Pons (tissue), 1 donor: ENCODE measurements around the gene SMTN.
"Not testable (repeated sequence)": the region's sequence is repeated elsewhere in the genome, so short reads cannot be mapped to it uniquely, and the experiment has no call there.

Experiments used
- DNase-seq: peaks from one replicate; pipeline ENCODE4 v3.0.0-alpha.2; 2016; ENCODE audit warnings: low spot score

SMTN gene

DNA sequence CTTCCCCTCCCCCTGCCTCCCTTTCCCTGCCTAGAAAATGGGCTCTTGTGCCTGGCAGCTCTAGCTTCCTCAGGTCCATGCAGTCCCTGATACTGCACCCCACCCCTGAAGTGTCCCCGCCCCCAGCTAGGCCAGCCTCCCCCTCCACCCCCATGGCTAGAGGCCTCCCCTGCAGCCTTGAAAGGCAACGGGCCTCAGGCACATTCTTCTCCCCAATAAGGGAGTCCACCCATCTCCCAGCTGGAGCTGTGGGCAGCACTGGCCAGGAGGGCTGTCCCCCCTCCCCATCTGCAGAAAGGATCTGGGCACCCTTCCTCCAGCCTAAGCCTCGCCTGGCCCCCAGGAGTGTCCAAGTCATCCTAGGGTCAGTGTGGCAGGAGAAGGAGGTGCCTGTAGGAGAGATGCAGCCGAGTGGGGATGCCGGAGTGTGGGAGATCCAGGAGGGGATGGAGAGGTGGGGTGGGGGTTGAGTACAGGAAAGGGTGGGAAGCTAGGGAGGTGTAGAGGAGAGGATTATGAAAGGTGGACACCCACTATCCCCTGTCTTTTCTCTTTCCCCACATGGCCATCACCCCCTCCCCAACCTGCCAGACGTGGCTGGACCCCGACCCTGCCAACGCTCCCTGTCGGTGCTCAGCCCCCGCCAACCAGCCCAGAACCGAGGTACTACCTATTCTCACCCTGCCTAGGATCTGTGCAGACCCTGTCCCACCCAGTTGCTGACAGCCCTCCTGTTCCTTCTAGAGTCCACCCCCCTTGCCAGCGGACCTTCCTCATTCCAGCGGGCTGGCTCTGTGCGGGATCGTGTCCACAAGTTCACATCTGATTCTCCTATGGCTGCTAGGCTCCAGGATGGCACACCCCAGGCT is 9.3 kb downstream of the SMTN start:
- DNase-seq: no peak

DNA sequence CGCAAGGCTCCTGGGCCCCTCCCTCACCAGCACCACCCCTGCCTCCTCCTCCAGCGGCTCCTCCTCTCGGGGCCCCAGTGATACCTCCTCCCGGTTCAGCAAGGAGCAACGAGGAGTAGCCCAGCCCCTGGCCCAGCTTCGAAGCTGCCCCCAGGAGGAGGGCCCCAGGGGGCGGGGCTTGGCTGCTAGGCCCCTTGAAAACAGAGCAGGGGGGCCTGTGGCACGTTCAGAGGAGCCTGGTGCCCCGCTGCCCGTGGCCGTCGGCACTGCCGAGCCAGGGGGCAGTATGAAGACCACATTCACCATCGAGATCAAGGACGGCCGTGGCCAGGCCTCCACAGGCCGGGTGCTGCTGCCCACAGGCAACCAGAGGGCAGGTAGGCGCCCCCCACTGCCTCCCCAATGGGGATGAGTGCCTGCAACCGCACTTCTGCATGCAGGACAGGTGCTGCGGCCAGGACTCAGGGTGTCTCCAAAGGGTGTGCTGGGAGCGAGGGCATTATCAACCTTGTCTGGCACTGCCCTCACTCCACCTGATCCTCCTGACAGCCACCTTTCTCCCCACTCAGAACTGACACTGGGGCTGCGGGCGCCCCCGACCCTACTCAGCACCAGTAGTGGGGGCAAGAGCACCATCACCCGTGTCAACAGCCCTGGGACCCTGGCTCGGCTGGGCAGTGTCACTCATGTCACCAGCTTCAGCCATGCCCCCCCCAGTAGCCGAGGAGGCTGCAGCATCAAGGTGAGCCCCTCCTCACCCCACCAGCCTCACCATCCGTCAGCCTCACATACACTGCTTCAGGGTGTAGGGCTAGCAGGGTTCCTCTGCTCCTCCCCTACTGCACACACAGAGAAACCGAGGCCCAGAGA is 10.2 kb downstream of the SMTN start:
- DNase-seq: no peak

DNA sequence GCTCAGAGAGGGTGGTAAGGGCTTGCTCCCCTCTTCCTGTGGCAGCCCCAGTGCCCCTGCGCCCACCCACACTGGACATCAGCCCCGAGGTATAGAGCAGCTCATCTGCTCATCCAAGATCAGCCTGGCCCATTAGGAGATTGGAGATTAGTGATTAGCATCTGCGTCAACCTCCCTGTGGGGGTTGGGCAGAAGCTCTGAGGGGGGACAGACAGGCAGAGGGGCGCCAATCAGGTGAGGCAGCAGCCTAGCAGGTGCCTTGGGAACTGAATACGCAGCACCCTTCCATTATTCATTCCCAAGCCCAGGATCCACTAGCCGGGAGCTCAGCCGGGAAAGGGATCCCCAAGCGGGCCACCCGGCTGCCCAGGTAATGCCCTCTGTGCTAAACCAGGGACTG is 11.0 kb downstream of the SMTN start:
- no peak for DNase-seq

DNA sequence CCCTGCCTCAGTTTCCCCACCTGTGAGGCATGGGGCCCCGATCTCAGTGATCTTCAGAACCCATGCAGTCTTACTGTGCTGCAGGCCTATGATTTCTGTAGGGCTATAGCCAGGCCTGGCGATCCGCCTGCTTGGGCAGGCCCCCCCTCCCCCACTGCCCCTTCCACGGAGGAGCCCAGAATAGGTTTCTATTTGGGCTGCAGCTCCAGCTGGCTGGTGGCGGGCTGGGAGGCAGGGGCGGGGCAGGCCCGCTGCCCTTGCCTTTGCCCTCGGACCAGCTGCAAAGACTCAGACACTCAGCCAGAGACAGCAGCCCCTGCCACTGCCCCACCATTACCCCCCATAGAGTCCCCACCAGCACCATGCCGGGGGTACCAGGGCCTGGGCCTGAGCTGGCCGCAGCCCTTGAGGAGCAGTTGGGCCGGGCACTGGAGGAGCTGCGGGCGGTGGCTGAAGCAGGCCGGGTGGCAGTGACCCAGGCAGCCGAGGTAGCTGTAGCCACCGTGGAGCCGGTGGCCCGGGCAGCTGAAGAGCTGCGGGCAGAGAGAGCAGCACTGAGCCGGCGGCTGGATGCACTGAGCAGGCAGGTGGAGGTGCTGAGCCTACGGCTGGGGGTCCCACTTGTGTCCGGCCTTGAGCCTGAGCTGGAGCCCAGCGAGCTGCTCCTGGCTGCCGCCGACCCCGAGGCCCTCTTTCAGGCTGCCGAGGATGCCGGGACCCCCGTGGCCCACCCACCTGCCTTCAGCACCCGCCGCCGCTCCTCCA is 12.2 kb downstream of the SMTN start:
- DNase-seq: no peak

DNA sequence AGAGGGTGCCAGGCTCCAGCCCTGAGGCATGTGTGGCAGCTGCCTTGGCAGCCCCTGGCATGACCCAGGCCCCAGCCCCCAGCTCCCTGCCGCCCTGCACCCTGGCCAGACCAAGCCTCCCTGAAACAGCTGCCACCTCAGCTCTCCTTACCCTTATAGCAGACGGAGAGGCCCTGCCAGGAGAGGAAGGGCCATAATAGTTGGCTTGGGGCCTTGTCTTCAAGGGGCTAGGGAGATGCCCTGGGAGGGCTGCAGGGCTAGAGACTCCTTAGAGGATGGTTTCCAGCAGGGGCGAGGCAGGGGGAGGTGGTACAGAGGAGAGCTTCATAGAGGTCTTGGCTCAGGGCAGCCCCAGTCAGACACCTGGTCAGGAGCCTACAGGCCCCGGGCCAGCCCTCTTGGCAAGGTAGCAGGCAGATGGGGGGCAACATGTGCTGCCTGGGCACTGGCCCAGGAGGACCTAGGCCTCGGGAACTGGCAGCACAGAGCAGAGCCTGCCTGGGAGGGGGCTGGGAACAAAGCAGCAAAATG is 13.0 kb downstream of the SMTN start:
- DNase-seq: peak; percentile 43

DNA sequence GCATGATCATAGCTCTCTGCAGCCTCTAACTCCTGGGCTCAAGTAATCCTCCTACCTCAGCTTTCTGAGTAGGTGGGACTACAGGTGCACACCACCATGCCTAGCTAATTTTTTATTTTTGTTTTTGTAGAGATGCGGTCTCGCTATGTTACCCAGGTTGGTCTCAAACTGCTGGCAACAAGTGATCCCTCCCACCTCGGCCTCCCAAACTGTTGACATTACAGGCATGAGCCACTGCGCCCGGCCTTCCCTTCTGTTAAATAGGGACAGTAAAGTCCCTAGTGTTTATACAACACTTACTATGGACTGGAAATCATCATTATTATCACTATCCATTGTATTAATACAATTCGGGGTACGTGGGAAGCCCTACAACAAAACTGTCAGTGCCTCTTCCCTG is 13.6 kb downstream of the SMTN start:
- DNase-seq: no peak

DNA sequence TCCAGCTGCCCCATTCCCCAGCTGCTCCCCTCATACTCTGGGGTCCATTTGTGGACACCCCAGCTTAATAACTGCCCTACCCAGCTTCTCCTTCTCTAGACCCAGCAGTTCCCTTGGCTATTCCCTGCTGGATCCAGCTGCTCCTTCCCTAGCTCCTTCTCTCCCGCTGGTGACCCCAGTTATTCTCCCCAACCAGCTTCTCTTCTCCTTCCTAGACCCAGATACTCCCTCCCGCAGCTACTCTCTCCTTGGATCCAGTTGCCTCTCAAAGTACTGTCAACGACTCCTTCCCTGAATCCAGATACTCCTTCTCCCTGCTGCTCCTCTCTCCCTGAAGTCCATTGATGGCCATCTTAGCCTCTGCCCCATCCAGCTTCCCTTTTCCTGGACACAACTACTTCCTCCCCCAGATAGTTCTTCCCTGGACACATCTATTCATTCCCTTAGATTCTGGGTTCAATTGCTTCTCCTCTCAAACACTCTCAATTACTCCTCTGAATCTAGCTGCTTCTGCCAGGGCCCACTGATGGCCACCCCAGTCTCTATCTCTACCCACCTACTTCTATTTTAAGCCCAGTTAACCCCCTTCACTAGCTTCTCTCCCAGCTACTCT is 14.6 kb downstream of the SMTN start:
- no peak for DNase-seq

DNA sequence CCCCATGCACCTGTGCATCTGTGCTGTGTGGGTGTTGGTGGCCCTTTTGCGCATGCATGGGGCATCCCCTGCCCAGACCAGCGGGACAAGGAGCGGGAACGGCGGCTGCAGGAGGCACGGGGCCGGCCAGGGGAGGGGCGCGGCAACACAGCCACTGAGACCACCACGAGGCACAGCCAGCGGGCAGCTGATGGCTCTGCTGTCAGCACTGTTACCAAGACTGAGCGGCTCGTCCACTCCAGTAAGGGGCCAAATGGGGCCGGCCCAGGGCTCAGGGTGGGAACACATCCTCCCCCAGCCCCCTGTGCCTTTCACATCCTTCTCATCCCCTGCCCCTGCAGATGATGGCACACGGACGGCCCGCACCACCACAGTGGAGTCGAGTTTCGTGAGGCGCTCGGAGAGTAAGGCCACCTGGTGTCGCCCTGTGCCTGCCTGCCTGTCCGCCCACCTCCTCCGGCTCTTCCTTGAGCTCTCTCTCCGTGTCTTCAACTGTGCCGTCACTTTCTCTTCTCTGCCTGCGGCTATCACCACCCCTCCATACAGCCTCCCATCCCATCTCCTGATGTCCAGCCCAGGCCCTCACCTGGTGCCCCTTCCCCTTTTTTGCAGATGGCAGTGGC is 15.7 kb downstream of the SMTN start:
- DNase-seq: no peak

DNA sequence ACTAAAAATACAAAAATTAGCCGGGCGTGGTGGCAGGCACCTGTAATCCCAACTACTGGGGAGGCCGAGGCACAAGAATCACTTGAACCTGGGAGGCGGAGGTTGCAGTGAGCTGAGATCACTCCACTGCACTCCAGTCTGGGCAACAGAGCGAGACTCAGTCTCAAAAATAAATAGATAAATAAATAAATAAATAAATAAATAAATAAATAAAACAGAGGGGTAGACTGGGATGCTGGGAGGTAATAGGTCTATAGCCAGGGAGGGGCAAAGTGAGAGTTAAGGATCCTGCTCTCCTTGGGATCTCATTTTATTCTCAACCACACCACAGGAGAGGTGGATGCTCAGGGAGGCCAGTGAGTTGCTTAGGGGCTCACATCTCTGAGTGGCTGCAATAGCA is 16.4 kb downstream of the SMTN start:
- not testable (repeated sequence) for DNase-seq

DNA sequence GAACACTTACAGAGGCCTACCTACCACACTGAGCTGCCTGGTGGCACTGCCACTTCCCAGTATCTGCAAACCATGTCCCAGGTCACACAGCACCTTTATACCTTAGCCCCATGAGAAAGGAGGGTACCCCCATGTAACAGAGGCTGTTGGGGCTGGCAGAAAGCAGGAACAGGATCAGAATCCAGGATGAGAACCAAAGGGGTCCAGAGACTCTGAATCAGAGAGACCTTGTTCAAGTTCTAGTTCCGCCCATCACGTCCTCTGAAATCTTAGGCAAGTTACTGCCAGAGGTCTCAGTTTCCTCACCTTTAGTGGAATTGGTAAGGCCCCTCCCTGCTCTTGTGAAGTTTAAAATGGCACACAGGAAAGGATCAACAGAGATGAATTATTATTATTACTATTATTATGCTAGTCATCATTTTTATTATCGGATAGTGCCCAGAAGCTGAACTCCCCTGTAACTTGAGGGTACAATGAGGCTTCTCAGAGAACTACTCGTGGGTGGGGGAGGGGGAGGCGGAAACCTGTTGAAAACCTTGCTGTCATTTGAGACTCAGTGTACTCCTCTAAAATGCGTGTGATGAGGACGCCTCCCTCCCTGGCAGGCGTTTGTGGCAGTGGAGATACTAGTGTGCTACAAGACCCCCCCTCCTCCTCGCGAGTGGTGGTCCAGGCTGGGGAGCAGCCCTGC is 17.0 kb downstream of the SMTN start:
- no peak for DNase-seq

DNA sequence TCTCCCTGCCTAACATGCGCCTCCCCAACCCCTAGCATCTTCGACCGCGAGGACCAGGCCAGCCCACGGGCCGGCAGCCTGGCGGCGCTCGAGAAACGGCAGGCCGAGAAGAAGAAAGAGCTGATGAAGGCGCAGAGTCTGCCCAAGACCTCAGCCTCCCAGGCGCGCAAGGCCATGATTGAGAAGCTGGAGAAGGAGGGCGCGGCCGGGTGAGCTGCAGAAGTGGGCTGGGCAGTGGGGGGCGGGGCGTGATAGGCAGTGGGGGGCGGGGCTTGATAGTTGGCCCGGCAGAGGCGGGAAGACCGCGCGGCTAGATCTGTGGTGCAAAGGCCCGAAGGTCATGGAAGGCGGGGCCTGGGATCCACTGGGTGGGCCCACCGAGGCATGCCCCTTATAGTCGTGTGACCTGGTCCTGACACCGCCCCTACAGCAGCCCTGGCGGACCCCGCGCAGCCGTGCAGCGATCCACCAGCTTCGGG is 17.6 kb downstream of the SMTN start:
- DNase-seq: no peak

DNA sequence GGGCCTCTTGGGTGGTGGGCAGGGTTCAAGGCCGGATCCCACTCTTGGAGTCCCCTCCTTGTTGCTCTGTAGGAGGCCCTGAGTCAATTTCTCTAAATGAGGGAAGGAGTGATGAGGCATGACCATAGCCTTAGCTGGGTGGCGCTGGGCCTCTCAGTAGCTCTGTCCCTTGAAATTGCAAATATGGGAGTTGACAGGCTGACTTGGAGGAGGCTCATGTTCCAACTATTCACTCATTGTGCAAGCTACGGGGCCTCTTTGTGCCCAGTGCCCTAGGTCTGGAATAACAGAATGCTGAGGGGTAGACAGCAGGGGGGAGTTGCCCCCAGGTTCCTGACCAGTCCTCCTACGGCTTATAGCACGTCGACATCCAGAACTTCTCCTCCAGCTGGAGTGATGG is 18.3 kb downstream of the SMTN start:
- no peak for DNase-seq

DNA sequence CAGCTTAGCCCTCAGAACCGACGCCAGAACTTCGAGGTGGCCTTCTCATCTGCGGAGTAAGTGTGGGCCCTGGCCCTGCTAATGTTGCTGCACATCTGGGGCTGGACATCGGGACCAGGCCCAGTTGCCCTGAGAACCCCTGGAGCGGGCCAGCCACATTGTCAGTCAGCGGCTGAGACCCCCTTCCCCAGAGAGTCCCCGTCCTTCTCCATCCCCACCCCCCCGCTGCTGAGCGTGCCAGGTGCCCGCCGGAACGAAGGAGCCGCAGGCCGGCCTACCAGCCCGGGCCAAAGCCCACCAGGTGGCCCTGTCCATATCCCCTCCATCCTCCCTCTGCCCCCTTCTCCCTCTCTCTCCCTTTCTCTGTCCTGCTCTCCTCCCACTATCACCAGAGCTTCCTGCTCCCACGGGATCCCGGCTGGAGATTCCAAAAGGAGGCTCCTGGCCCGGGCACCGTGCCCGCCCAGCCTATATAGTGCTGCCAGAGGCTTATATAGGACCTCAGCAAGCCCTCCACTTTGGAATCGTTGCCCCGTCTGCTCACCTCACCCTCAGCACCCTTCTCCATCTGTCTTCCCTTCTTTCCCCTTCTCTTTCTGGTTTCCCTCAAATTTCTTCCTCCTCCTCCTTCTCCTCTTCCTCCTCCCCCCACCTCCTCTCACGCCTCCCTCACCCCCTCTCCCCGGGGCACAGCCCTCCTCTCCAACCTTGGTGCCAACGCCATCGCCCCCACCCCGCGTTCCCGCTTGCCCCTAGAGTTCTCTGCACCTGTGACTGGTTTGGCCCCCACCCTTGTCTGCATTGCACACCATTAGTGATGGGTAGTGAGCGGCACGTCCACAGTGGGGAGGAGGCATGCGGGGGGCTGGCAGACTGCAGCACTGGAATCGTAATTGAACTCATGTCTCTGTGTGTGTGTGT is 19.0 kb downstream of the SMTN start:
- no peak for DNase-seq

DNA sequence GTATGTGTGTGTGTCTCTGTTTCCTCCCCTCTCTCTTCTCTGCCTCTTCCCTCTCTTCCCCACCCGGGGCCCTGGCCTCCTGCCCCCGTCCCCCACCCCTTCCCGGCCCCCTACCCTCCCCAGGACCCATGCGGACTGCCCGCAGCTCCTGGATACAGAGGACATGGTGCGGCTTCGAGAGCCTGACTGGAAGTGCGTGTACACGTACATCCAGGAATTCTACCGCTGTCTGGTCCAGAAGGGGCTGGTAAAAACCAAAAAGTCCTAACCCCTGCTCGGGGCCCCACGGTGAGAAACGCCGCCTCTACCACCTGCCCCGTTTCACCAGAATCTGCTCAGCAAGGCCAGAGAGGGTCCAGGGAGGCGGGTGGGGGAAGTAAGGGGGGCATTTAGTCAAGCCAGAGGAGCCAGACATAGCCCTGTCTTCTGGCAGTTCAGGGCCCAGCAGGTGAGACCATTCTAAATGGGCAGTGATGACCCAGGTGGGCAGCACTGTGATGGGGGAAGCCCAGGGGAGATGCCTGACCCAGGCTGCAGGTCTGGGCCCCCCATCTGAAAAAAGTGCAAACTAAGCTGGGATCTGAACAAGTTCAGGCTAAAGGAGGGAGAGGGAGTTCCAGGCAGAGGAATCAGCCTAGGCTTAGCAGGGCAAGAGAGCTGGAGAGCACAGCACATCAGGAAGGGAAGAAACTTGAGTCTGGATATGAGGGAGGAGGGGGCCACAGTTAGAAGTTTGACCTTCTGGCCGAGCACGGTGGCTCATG is 19.8 kb downstream of the SMTN start:
- no peak for DNase-seq

DNA sequence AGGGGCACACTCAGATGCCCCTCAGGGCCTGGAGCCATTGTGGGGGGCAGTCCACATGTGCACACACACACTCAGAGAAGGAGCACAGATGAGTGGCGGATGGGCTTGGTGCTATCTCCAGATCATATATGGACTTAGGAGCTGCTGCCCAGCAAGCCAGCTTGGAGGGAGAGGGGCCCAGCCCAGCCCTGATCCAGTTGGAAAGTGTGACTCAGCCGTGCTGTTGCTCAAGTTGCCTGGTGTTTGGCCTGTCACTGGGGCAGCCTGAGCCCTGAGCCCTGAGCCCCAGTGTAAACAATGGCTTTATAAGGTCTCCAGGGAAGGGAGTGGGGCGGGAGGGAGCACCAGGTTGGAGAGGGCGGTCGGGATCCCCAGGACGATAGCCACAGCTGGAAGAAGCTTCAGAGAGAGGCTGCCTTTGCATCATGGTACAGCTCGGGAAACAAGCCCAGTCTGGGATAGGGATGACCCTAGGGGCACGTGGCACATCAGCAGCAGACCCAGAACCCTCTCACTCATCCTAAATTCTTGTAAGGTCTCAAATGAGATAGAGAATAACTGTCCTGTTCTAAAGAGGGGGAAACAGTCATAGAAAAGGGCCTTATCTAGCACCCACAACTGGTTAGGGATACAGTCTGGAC is 21.4 kb downstream of the SMTN start:
- DNase-seq: no peak

DNA sequence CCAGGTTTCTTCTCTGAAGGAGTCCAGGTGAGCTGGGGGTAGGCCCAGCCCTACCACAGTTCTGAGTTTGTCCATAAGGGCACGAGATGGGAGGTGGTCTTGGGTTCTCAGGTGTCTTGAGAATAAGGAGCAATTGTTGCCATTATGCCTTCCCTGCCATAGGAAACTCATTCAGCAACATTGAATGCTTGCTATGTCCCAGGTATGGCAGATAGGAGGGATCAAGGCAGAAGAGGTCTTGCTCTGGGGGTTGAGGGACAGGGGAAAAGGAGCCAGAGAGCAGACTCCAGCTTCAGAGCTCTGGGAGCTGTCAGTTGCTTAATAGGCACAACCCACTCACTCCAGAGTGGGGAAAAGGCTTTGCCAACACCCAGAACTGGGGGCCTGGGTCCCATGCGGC is 22.0 kb downstream of the SMTN start:
- DNase-seq: no peak

DNA sequence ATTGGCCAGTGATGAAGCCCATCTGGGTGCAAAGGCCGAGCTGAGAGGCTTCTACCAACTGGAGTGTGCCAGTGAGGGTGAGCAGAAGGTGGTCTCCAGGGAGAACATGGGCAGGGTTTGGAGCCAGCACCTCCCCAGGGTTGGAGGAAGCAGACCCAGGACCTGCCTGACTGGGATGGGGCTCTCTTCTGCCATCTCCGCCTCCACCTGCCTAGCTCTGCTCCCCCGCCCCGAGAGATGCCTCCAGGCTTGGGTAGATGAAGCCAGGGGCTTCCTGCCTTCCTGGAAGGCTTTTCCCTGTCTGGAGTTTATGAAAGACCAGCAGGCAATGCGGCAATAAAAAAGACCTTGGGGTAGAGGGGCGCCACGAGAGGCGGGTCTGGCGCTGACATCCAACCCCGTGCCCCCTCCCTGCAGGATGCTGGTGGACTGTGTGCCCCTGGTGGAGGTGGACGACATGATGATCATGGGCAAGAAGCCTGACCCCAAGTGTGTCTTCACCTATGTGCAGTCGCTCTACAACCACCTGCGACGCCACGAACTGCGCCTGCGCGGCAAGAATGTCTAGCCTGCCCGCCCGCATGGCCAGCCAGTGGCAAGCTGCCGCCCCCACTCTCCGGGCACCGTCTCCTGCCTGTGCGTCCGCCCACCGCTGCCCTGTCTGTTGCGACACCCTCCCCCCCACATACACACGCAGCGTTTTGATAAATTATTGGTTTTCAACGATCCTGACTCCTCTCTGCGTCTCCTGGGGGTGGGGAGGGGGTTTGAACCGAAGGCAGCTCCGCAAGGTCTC is 23.0 kb downstream of the SMTN start:
- DNase-seq: no peak
